CD4-positive, alpha-beta T cell treated with Interleukin-12 subunit alpha and Interleukin-12 subunit beta, for 1 hour (primary cell): Measurements from ENCODE around the gene CFAP54.
A peak's percentile ranks its signal among the peaks of the same experiment; 100 is the strongest.
"Not testable (repeated sequence)": the region's sequence is repeated elsewhere in the genome, so short reads cannot be mapped to it uniquely, and the experiment has no call there.

Experiments used
- DNase-seq: peaks from one replicate; pipeline ENCODE4 v3.0.0-alpha.2; 2020

The CFAP54 gene, protein sequence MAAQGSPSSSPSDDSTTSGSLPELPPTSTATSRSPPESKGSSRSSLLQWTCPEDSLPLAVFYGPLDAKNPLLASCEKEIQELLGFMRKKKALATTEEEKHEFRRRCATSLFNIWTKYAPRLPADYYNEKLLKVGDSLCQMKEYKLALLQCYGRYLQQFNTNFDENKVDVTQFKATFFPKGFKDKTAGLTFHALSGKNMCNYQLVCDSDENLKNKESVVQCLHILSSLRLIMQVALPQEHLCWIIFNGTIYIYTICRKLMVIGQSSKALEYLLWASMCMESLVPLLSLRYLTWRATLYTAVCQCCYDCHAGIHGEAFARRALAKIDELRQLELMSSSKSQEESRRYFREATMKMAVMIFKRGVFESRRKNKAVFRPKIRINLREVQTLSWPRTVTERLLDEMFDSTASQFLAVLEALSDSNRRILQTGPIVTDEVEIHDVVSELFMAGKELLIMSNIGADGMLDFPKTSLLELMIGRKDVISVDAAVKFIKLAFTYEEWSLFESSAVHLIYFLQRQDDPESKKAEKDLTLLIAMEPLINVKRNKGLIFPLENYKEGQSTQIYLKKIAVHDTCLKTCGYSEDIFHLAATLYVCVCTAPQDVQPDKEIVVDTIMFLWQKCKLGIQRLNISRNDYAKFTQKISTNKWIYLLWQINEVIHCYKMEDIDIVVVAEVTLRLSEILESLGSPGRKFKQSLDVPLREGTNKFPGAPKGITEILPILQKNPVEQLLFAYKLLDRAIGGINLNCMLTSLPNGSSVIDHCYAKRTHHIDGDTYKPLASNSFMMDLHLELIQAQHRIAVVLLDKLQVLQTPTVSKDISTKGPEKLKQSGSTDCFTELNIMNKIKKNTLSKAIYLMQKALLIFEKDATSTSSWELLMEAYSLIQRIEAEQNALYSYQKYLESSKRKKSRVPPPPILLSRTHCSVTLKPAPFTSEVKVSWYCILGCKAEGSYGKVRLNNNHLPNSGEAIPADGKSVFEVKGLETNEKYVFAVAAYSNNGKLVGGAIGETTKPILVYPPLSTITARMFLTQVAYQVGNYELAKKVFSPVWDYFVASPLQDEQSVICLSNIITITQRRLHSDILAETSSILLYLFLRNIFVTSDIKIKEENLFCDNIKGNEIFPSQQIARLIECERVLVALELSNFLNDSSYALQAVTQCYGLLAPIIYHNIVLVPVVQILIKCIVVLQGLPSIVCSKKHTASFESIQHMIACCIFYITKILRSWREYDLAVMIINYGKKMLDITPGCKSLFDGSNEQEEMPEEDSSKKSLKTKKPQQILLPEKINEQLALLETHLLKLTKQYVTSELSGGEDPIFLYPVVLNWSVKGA (N-terminal part only)

DNA sequence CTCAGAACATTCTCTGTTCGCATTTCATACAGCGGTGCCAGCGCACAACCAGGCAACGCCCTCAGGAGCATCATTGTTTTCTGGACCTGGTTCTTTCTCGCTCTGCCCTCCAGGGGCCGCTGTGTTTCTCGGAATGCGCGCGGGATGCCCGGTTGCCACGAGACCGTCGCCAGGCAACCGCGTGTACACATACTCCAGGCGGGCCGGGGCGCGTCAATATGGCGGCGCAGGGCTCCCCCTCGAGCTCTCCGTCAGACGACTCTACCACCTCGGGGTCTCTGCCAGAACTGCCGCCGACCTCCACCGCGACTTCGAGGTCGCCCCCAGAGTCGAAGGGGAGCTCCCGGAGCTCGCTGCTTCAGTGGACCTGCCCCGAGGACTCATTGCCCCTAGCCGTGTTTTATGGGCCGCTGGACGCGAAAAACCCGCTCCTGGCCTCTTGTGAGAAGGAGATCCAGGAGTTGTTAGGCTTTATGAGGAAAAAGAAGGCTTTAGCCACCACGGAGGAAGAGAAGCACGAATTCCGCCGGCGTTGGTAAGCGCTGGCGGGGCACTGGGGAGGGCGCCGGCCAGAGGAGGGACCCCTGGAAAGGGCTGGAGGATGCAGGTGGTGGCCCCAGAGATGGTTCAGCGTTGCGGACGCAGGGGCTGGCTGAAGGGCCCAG is at the start of gene CFAP54:
TSS of gene CFAP54 (plus strand) at position 186 of the 665 bp plus-strand sequence. CDS start at position 219, 33 bp downstream.
- DNase-seq: peak; percentile 96

DNA sequence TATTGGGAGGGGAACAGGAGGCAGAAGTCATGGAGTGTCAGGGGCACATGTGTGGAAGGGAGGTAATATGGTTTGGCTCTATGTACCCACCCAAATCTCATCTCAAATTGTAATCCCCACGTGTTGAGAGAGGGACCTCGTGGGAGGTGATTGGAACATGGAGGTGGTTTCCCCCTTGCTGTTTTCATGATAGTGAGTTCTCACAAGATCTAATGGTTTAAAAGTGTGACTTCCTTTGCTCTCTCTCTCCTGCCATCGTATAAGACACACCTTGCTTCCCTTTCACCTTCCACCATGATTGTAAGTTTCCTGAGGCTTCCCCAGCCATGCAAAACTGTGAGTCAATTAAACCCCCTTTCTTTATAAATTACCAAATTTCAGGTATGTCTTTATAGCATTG is 47.6 kb upstream of the CFAP54 start:
- DNase-seq: peak; percentile 51

DNA sequence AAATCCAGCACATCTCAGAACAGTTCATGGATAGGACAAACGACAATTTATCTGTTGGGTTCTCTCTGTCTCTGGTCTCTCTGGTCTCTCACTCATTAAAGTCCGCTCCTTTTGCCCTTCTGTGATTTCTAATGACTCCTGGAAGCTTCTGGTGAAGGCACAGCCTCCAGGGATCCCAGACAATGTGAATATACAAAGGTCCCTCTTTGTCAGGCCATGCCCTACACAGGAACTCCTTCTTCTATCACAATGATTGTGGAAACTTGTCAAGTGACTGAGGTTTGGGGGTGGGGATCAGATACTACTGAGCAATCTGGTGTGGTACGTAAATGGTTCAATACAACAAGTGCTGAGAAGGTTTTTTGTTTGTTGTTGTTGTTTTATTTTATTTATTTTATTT is 46.5 kb upstream of the CFAP54 start:
- no peak for DNase-seq

DNA sequence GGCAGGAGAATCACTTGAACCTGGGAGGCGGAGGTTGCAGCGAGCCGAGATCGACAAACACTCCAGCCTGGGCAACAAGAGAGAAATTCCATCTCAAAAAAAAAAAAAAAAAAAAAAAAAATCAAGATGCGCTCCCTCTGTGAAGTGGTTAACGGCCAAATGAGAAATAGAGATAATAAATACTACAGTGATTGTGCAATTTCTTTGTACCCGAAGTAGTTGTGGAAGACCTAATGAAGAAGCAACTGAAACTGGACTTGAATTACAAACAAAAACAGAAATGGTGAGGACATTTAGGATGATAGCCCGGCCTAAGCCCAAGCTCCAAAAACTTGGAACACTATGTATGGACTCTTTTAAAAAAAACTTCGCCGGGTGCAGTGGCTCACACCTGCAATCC is 45.0 kb upstream of the CFAP54 start:
- DNase-seq: no peak

DNA sequence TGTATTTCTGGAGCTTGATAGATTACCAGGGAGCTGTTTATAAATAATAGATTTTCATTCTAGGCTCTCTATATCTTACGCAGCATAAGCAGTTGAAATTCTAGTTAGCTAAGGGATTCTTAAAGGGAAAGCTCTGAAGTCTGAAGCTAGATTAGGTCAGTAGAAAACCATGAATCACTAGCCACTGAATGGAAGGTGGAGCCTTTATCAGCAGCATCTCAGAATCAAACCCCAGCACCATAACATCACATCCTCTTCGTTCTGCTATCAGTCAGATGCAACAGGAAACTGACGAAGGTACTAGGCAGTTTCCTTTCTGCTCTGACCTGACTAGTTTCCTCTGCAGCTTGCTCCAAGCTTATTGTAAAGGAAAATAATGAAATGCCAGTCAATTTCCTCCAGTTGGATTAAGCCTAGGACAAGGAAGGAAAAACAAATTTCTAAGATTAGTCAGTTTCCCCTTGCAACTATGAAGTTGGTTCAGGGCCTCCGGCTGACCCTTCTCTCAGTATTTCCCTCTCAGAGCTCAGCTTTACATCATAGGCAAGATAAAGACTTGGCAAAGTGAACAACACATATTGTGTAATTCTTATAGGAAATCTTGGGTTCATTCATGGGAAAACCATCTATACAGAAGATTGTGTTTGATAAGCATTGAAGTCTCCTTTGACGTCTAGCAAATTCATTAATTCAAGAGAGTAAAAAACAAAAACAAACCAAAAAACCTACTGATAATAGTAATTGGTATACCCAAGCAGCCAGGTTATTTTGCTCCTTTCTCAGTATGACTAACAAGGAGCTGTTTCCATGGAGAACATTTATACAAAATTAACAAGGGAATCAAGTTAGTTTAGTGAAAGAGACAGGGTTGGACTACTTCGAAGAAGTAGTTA is 43.4 kb upstream of the CFAP54 start:
- peak; percentile 90 for DNase-seq

DNA sequence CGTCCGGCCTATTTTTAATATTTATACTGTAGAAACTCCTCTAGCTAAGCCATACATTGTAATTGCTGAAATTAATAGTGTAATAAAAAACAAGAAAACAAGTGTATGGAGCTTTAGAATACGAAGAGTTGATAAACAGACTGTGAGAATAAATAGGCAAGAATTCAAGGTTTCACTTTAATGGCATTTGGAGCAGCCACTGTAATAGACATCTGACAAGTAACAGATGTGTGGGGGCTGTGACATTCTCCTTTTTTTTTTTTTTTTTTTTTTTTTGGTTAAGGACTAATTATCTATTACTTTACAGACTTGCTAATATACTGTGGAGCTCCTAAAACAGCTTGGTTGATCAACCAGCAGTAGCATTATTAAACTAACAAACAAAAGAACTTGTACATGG is 42.1 kb upstream of the CFAP54 start:
- no peak for DNase-seq

DNA sequence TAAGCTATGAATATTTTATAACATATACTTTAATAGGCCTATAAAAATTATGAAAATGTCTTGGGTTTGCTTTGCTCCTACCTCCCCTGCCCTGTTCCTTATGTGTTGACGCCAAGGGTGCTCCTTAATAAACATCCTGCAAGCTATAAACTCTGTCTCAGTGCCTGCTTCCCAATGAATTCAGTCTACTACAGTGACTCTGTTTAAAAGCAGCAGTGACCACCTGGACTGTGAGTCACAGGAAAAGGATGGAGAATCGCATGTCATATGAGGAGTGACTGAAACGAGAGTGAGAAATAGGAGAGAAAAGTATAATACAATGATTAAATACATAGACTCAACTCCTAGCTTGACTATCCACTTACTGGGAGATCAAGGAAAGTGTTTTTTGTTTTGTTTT is 41.1 kb upstream of the CFAP54 start:
- no peak for DNase-seq

DNA sequence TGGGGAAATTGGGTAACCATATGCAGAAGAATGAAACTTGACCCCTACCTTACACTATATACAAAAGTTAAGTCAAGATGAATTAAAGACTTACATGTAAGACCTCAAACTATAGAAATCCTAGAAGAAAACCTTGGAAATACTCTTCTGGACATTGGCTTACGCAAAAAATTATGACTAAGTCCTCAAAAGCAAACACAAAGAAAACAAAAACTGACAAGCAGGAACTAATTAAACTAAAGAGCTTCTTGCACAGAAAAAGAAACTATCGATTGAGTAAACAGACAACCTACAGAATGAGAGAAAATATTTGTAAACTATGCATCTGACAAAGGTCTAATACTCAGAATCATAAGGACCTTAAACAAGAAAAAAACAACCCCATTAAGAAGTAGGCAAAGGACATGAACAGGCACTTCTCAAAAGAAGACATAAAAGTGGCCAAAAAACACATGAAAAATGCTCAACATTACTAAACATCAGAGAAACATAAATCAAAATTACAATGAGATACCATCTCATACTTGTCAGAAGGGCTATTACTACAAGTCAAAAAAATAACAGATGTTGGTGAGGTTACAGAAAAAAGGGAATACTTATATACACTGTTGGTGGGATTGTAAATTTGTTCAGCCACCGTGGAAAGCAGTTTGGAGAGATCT is 37.0 kb upstream of the CFAP54 start:
- DNase-seq: no peak

DNA sequence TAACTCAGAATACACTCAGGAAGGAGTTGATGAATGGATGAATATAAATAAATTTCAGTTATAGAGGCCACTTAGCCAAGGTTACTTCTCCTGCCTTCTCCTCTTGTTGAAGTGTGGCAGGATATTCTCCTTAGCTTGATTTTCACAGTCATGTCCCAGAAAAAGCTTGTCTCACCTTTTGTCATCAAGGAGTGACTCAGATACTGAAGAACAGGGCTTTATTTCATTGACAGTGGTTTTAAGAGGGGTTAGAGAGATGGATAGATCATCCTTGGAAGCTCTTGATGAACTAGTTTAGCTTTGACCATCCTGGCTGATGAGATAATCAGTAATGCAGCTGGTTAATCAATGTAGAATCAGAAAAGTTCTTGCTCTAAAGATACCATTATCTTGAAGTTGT is 35.0 kb upstream of the CFAP54 start:
- no peak for DNase-seq

DNA sequence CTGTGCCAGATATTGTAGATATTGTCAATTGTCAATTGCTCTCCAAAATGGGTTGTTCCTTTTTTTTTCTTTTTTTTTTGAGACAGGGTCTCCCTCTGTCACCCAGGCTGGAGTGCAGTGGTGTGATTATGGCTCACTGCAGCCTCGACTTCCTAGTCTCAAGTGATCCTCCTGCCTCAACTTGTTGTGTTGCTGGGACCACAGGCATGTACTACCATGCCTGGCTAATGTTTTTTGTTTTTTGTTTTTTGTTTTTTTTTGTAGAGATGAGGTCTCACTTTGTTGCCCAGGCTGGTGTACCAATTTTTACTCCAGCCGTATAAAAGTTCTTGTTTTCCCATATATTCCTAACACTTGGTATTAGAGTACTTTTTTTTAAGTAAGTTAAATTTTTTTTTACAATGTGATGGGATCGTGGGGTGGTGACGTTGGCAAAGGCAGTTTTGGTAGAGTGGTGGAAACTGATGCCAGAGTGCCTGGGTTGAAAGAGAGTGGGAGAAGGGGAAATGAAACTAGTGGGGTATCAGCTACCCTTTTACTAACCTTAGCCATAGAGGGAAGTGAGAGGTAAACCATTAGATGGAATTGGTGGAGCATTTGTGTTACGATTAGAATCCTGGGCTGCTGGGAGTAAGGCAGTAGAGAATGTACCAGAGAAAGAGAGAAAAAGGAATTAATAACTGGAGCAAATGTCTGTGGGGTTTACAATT is 33.0 kb upstream of the CFAP54 start:
- no peak for DNase-seq

DNA sequence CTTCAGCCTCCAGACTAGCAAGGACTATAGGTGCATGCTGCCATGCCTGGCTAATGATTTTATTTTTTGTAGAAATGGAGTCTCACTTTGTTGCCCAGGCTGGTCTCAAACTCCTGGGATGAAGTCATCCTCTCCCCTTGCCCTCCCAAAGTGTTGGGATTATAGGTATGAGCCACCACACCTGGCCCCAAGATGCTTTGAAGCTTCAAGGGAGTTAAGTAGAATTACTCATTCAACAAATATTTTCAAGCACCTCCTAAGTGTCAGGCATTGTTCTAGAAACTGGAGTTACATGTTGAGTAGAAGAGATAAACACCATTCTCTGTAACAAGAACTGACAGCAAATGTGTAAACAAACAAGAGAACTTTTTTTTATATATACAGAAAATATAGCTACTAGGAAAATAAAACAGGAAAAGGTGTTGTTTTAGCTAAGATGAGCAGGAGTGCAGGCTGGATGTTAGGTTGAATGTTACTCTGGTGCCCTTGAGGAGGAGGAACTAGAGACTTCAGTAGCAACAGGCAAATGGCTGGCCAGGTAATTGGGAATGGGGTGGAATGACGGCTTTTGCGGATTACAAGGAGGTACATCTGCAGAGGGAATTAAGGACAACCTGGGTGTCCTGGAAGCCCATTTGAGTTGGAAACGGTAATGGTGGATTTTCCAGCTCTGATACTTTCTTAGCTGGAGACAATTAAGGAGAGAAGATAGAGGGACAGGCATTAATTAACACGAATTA is 32.0 kb upstream of the CFAP54 start:
- DNase-seq: no peak

DNA sequence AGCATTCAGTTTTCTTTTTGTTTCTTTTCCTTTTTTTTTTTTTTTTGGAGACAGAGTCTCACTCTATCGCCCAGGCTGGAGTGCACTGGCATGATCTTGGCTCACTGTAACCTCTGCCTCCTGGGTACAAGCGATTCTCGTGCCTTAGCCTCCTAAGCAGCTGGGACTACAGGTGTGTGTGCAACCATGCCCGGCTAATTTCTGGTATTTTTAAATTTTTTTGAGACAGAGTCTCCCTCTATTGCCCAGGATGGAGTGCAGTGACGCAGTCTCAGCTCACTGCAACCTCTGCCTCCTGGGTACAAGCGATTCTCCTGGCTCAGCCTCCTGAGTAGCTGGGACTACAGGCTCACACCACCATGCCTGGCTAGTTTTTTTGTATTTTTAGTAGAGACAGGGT is 30.1 kb upstream of the CFAP54 start:
- not testable (repeated sequence) for DNase-seq

DNA sequence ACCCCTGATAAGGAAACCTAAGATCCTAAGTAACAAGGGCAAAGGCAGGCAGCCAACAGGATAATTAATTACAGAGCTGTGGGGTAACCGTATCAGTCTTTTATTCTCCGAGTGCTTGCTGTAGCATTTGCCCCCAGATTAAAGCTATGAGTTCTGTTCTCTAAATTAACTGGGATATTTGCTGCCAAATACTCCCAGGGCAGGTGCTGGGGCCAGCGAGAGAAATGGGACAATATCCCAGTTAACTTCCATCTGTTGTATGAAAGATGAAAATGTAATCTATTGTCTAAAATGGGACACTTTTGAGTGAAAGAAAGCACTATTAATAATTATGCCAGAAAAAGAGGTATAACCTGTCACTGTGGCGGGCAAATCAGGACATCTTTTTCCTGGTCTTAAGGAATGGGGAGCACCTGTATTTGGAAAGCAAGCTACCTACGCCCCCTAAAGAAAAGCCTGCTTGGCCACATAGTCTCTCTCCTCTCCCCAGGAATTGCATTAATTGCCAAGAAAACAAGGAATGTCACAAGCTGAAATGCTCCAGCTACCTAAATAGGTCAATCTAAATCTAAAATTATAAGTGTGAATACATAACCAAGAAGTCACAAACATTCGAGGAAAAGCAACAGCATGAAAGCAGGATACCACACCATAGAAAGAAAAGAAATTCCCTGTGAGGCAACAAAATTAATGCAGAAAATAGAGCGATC is 26.7 kb upstream of the CFAP54 start:
- DNase-seq: no peak

DNA sequence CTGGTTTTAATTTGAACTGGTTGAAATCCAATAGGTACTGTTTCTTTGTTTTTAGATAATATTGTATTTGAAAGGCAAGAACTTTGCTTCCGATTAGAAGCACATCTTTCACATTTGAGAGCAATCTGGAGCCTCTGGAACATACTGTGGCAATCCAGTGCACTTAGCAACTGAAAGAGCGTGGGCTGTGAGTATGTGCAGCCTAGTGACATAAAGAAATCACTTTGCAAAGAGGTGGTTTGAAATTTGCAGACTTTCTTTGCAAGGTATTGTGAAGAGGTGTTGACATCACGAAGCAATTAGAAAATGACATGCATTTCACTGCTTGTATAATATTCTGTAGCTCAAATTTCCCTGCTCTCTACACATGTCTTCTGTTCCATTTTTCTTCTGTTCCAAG is 23.5 kb upstream of the CFAP54 start:
- no peak for DNase-seq

DNA sequence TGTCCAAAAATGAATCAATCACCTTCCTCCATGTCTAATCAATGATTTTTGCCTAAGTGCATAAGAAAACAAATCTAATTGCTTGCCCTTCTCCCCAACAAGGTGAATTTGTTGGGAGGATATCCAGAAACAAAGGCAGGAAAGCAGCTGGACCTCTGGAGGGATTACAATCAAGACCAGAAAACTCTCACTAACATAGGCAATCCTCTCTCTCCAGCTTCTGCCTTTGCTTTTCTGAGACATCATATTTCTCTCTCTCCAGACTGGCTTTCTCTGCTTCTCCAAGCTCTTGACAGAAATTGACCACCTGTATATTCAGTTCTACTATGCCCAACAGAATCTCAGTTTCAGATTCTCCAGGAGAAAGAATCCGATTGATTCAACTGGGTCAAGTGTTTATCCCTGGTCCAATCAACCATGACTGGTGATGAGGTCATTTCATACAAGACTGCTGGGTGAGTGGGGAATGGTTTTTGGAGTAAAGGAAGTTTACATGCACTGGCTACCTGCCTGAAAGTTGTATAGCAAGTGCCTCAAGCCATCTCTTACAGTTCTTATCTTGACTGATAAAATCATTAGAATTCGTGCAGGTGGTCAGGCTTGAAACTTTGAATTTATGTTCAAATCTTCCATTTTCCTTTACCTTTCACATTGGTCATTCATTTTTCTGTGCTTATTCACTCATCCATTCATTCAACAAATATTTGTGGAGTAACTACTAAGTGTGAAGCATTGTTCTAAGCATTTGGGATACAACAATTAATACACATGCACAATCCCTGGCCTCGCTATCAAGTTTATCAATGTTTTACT is 22.2 kb upstream of the CFAP54 start:
- no peak for DNase-seq

DNA sequence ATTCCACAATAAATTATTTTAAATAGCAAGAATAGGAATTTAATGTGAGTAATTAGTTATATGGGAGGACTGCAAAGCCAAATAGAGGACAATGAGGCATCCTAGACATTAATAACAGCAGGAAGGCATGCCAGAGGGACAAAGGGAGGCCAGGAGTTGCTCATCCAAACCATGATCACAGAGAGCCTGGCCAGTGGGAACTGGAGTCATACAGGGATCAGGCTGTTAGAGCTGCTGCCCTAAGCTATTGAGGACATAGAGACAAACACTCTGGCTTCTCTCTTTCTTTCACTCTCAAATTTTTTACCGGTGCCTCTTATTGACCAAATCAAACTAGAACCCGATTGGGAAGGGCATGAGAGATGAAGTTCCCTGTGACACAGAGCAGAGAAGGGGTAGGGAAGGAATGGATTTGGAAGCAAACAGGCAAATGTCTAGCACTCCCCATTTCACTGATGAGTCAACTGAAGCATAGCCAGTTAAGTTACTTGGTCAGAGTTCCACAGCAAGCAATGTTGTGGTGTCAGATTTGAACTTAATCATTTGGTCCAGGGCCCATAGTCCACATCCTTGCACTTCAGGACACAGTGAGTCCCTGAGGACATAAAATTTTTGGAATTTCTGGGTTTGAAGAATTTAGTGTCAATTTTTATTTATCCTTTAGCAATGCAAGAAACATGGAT is 17.9 kb upstream of the CFAP54 start:
- no peak for DNase-seq

DNA sequence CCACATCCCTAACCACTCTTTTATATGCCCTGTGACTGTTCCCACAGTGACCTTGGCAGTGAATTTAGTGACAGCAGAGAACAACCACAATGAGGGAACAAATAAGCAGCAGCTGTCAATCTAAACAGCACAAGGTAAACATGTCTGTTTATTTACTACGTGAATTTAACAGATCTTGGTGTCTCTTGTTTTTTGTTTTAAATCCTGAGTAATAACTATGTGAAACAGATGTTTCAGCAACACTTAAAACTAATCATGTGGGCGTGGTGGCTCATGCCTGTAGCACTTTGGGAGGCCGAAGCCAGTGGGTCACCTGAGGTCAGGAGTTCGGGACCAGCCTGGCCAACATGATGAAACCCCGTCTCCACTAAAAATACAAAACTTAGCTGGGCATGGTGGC is 17.0 kb upstream of the CFAP54 start:
- no peak for DNase-seq
